NCI-H2107 treated with DMSO at 0.1 percent for 48 hours (cell line): Measurements from ENCODE around the gene RAPGEF1.
"Not testable (repeated sequence)": the region's sequence is repeated elsewhere in the genome, so short reads cannot be mapped to it uniquely, and the experiment has no call there.

Source experiments
- DNase-seq: peaks from one replicate; lab custom pipeline; 2025; ENCODE audit not compliant: unreplicated experiment; lab: John Stamatoyannopoulos, UW

The RAPGEF1 gene

DNA sequence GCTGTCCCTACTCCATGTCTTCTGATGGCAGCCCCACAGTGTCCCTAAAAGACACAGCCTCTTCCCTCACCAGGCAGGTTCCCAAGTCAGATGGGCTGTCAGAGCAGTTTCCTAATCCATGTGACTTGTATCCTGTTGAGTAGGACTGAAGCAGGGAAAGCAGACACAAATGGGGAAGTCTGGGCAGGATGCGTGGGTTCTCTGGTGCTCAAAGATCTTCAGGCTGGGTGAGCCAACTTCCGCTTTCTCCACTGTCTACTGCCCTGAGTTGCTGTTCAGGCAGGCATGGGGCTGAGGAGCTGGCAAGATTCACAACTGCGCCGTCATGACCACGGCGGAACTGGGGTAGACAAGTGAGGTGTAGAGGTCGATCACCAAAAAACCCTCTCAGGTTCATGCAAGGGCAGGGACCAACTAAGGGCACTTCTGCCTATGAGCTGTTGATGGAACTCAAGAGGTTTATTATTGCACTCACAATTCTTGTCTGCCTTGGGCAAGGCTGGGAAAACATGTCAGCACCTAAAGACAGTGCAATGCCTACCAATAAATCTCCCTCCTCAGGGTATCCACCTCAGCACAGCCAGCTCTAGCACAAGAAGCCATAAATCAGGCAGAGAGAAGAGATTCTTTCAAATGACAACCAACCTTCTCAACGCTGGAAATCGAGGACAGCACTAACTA, 83.4 kb downstream of the RAPGEF1 start:
- DNase-seq: no peak

DNA sequence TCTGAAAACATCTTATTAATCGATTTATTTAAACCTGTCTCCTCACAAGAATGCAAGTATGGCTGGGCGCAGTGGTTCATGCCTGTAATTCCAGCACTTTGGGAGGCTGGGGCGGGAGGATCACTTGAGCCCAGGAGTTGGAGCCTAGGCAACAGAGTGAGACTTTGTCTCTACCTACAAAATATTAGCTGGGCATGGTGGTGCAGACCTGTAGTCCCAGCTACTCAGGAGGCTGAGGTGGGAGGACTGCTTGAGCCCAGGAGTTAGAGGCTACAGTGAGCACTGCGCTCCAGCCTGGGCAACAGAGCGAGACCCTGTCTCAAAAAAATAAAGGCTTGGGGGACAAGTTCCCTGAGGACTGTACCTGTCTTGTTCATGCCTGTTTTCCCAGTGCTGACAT, 85.5 kb downstream of the RAPGEF1 start:
- not testable (repeated sequence) for DNase-seq

DNA sequence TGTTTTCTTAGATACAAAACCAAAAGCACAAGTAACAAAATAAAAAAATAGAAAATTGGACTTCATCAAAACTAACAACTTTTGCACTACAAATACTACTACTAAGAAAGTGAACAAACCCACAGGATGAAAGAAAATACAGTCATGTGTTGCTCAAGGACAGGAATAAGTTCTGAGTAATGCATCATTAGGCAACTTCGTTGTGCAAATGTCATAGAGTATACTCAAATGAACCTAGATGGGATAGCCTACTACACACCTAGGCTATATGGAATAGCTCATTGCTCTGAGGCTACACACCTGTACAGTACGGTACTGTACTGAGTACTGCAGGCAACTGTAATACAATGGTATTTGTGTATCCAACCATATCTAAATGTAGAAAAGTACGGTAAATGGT, 88.3 kb downstream of the RAPGEF1 start:
- DNase-seq: no peak

DNA sequence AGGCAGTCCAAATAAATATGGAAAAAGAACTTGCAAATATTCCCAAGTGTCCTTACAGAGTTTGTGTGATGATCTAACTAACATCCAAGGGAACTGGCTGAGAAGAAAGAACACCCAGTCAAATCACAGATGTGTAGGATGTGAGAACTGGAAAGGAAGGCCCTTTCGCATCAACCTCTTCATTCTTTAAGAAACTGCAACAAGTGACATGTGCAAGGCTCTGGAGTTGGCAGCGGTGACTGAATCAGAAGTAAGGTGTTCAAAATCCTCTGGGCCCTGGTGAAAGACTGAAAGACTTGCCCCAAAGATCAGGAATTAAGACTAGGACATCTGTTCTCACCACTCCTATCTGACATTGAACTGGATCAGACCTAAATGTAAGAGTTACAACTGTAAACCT, 88.7 kb downstream of the RAPGEF1 start:
- no peak for DNase-seq

DNA sequence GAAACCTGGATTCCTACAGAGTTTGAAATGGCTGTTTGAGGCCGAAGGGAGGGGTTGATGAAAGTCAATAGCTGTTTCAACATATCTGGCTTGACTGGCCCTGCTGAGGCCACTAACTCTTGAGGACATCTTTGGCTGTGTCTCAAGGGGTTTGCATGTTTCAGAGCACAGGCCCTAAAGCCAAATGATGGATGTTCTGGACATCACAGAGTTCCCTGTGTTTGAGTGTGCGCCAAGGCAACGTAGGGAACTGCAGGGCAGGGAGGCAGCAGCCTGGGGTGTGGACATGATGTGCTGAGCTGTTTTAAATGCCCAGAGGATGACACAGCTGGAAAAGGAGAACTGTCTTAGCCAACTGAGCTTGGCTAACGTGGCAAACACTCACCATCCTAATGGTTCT, 89.6 kb downstream of the RAPGEF1 start:
- no peak for DNase-seq

DNA sequence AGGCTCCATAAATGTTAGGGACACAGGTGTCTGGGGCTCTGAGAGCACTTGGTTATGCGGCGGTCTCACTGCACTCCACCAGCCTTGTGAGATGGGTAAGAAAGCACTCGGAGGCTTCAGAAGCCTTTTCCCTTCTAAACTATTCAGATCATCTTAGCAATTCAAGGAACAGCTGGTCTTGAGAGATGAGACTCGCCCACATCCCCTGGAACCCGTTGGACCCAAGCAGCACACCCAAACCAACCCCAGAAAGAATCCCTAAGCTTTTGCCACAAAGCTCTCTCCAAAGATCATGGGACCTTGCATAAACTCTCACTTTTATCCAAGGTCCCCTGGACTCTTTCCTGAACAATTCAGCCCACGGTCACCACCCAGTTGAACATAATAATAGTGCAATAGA, 90.2 kb downstream of the RAPGEF1 start:
- no peak for DNase-seq

DNA sequence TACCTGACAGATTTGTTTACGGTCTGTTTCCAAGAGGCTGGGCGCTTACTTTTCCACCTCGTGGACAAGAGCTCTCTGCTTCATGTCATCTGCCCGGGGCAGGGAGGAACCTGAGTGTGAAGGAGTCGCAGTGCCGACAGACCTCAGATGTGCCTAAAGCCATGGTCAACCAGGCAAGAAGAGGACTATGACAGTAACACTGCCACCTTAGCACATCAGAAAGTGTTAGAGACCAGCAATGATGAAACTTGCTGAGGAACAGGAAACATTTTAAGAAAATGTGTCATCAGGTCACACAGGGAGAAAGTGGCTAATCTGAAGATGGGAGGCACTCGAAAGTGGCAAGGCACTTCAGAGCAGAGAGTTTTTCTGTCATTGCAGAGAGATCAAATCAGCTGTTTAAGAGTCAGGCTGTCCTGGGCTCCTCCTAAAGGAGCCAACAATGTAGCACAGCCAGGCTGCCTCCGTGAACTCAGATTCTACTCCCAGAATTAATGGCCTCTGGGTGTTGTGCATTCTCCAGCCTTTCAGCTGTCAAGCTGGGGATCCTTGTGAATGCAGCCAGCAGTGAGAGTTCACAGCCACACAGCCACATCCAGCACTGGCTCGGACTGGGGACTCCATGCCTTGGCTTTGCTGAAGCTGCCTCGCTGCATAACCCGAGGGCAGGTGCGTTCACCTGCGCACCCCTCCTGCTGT, 94.6 kb downstream of the RAPGEF1 start:
- DNase-seq: peak; percentile 39

DNA sequence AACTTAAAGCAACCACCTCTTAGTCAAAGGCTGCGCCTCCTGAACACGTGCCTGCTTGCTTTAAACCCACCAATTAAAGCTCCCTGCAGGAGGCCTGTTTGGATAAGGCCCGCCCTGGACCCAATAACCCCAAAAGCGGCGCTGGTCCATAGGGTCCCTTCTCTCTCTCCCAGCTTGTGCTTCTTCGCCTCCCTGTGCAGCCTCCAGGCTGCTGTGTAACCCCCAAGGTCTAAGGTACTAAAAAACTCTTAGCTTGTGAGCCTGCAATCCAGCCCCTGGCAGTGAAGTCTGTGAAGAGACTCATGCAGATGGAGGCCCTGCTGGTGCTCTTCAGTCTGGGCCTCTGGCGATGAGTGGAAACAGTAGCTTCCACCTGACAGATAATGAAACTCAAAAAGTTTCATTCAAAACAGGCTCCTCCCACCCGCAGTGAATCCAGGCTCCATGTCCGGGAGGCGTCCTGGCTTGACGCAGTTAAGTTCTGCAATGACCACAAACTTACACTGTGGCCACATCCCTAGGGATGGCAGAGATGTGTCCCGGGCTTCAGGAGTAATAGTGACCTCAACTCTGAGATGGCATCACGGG, 97.3 kb downstream of the RAPGEF1 start:
- DNase-seq: no peak

DNA sequence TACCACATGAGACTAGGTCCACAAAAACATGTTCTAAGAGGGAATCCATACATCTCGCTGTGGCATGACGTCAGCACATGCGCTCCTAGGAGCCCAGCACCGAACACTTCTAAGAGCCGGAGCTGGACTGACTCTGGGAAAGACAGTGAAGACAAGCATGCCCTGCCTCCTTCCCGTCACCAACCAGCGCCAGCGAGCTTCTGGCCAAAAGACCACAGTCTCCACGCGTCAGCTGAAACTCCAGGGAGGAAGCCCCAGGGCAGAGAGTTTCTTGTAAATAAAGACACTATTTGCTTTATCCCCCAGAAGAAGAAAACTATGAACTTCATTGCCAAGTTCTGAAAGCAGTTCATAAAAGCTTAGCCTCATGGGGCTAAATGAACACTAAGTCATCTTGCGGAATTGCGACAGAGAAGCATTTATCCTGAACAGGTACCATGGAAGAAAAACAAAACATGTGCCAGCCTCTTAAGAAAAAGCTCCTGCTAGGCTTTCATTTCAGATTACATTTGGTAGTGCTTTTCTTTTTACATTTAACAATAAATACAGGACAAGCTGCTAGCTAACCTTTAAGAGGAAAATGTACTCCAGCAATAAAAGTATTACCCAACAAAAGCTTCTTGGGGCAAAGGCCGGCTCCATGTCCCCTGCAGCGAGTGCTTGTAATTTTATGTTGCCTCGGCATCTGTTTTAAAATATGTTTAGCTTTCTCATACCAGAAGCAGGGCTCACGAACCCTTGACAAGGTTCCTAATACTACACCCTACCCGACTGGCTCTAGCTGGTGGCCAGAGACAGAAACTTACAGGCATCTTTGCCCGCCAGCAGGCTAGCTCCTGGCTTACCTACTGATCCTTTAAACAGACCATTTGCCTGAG, 98.0 kb downstream of the RAPGEF1 start:
- no peak for DNase-seq

DNA sequence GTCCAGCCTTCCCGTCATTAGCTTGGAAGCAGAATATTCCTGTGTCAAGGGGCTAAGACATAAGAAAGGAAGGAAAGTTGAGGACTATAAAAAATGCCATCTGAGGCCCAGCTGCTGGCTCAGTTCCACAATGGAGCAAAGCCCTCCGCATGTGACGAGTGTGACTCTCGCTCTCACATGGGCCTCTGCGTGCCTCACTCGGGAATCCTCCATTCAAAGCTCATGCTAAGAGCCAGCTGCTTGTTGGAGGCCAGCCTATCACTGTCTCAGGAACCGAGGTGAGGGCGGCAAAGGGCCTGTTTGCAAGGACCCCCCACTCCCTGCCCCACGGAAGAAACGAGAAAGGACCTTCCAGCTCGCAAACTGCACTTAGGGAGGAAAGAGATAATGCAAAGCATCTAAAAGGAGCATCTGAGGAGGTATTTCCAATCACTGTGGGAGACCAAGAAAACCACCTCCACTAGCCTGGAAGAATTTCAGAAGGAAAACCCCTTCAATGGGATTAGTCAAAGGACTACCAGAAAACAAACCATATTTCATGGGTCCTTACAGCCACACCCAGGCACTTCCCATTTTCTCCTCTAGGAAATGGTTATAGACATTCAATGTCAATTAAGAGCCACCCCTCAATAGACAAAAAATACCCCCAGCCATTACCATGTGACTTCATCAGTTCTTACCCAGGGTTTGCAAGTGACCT, 99.3 kb downstream of the RAPGEF1 start:
- no peak for DNase-seq

DNA sequence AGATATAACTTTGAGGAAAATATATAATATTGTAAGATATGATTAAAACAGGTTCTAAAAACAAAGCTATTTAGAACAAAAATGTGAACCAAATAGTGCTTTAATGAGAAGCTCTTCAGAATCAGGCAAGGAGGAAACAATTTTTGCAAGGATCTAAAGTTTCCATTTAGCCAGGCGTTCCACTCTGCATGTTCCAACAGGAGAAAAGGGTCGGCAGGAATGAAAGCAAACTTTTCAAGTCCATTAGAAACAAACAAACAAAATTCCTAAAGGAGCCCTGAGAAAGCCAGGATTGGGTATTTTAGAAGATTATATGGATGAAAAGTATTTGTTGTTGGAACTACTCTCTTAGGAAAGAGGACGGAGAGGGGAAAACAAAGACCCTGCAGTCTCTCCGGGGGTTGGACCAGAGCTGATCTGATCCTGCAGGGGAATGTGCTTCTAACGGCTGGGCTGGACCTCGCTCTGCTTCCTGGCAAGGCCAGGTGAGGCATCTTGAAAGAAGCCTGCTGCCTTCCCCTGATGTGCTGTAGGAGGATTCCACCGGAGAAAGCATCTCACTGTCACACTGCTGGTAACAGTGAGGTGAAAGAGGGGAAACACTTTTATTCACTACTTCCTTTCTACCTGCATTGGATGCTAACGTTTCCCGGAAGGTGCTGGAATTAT, 100.0 kb downstream of the RAPGEF1 start:
- no peak for DNase-seq

DNA sequence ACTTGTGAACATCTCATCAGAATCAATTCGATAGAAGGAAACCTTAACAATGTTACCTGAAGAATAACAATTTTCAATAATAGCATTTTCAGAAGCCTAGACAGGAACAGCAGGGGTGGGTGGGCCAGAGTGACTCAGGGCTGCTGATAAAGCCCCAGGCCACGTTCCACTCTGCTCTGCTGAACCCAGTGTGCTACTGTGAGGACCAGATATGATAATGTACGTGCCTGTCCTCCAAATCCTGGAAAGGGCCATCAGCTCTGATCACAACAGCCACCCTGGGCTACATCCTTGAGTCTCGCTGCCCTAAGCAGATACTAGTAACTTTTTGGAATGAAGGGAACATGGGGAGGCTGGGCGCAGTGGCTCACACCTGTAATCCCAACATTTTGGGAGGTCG, 103.3 kb downstream of the RAPGEF1 start:
- no peak for DNase-seq

DNA sequence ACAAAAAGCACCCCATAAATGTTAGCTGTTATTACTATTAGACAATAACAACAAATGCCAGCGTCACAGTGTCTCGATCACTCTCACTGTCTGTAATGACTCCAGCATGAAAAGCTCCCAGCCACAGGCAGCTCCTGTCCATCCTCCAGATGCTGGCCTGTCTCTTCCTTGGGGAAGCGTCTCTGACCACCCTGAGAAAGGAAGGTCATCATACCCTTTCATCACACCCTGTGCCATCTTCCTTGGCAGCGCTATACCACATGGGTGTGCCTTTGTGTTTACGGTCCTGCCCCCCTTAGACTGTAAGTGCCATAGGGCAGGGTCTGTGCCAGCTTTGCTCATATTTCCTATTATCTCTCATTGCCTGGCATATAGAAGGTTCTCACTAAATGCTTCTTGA, 104.0 kb downstream of the RAPGEF1 start:
- DNase-seq: no peak

DNA sequence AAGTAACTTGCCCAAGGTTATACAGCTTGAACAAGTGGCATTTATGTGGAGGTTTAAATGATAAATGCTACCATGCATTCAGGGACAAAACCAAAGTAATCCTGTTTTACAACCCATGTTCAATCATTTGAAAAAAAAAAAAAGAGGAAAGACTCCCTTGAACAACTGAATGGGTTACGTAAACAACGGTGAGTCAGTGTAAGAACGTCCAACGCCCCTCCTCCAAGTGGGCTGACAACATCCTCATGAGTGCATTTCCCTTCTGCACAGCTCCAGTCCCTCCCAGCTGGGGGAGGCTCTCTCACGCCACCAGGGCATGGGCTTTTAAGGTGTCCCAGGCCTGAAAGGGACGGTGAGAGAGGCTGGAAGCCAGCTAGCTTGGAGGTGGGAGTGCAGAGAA, 104.6 kb downstream of the RAPGEF1 start:
- no peak for DNase-seq

DNA sequence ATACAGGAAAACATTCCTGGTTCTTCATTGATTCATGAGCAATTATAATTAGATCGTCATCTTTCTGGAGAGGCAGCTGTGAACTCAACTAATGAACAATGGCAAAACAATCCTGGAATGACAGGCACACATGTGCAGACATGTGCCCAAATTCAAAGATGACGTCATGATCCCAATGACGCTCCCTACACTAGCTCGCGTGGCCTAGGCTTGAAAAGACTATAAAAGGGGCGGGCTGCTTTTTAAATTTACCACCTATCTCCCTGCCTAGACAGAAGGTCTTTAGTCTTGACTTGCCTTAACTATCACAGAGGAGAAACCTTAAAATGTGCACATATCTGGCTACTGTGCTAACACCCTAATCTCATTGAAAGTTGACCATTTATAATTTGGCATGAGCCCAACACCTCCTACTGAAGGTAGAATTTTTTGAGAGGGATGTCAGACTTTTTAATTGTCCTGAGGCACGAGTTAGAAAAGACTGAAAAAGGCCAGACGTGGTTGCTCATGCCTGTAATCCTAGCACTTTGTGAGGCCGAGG, 106.3 kb downstream of the RAPGEF1 start:
- DNase-seq: no peak

DNA sequence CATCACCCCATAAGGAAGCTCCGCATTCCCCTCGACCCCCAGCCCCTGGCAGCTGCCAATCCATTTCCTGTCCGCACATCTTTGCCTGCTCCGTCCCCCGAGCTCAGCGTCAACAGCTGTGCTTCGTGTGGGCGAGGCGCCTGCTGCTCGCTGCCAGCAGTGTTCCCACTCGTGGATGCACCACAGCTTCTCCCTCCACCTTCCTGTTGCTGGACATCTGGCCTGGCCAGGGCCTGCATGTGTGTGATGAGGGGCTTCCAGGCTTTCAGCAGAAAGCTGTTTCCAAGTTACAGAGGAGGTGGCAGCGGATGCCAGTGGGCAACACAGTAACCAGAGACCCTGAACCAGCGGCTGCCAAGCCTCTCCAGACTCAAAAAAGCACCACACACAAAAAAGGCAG, 108.6 kb downstream of the RAPGEF1 start:
- no peak for DNase-seq

DNA sequence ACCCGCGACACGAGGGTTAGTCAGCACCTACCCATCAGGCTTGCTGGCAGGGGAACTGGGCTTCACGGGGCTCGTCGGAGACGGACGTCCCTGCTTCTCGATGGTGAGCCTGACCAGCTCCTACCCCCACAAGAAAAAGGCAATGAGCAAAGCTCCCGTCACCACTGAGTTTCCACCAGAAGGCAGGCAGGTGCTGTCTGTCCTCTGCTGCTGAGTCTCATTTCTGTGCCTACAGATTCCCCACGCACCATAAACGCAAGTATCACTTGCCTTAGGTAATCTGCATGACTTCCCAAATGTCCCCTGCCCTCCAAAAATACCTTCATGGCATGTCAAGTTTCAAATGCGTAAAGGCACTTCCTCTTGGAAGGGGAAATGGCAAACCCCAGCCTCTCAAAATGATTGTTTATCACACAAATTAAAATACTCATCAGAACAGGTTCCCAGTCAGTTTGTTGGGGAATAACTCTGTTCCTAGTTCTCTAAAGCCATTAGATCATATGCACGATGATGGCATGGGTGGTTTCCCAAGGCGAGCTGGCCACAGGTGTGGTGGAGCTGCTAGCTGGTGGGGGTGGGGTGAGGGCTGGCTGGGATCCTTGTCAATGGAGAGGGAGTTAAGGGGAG, 109.6 kb downstream of the RAPGEF1 start:
- DNase-seq: no peak

DNA sequence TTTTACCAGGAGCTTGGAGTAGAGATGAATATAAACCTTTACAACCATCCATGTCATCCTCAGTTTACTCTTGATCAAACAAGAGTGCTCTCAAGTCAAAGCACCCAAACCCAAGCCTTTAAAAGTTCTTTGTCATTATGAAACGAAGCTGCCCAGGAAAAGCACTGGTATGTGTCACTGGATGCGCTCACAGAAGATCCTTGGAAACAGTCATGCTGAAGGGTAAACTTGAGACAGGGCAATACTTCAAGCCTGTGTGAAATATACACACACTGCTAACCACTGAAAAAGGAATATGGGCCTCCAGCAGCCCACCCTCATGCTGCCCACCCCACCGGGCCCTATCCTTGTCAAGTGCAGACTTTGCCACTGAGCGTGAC, 110.1 kb downstream of the RAPGEF1 start:
- DNase-seq: no peak

DNA sequence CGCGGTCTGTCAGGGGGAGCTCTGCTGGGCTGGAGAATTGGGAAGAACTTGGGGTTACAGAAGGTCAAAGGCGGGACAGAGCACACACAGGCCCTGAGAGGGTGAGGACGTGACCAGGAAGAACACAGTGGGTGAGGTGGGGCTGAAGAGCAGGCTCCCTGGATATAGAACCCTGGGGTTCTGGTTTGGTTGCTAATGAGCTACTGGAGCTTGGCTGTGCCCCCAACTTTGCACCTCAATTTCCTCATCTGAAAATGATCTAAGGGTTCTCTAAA, 110.7 kb downstream of the RAPGEF1 start:
- no peak for DNase-seq
